Posterior cingulate gyrus (tissue), 11 donors: Measurements from ENCODE around the gene DLGAP1.
"Not testable (repeated sequence)": the region's sequence is repeated elsewhere in the genome, so short reads cannot be mapped to it uniquely, and the experiment has no call there.

ENCODE experiments used
- DNase-seq, 10 donors: peaks; one replicate each; pipeline versions ENCODE4 v3.0.0 to v3.0.0-alpha.2; 2020 to 2021; ENCODE audit warnings: mixed read lengths in 3 of 10
- intact Hi-C: fragments of 100-400 bp; cut with DNase I; formaldehyde crosslinking; loops from one replicate; pipeline ENCODE4 v1.15.1; 2023

DLGAP1 gene

DNA sequence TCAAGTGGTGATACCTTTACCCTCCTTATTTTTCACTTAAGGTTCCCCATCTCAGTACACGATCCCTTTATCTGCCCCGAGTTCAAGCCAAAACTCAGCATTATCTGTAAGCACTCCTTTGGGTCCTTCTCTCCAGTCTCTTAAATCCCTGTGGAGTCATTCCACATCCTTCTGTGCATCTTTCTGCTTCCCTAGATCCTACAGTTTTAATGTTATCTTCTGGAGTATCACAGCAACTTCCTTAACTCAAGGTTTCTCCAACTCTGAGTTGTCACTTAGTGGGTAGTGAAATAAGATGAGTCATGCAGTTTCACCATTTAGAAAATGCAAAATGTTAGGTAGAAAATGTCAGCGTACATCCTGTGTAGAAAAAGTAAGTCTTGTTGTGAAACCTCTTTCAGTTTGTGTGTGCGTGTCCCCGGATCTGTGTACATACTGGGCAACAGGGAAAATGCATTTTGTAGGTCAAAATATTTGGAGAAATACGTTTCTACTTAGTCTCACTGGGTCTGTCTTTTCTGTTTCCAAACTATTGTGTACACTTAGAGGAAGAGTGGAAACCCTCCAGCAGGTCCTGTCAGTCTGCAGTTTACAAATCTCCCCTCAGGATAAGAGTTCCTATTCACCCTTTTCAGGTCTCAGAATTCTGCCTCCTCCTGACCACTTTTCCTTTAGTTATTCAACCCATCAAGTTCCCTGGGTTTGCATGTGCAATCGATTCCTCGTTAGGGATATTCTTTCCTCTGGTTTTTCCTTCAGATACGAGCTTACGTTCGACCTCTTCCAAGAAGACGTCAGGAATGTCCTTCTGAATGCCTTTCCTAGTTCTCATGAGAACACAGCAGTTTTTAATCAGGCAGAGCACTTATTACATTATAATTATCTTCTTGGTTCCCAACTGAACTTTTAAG, 850.4 kb downstream of the DLGAP1 start:
- intact Hi-C loops, result loop anchor here (5.0 kb wide), 1 partner anchor 63 kb away; no protein-coding TSS in a partner anchor
- DNase-seq, result peak in 1 of 10 donors; percentile 11

DNA sequence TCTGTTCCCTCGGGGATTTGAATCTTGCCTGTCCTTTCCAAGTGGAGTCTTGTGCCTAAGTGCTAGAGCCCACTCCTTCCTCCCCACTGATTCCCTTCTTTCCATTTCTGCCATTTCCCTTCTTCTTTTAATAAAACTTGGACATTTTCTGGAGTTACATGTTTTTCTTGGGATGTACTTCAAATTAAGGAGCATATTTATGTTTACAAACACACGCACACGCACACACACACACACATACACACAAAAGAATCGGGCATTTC, 850.9 kb downstream of the DLGAP1 start:
- no peak for DNase-seq
- intact Hi-C loops, result no loop called here

DNA sequence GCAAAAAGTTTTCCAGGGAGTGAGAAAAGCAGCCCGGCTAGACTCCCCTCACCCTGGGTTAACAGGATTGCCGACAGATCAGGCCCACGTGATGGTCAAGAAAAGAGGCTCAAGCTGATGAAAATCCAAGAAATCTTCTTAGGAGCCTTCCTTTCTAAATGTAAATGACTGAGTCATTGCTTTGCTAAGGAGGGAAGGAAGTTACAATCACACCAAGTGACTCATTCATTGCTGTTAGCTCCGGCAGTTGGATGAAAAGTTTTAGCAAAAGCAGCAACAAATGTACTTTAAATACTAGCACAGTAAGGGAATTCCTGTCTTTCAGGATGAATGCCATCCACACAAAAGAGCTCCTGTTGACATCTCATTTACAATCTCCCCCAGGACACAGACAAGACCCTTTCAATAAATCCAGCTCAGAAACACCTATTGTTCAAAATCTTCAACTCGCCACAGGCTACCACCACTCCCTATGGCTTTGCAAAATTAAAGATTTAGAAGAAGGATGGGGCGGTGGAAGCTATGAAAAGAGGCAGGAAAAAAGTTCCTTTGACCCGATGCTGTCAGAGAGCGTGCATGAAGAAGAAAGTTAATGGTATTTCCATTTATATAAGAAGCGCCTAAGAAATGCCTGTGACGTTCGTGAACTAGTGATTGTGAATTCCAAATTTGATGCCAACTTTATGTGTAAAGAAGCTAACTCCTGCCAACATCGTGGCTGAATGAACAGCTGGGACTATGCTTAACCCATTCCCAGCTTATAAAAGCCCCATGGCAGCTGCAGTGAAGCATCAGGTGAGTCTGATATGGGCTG, 851.5 kb downstream of the DLGAP1 start:
- peak in 1 of 10 donors; percentile 66 for DNase-seq
- intact Hi-C loops, result no loop called here

DNA sequence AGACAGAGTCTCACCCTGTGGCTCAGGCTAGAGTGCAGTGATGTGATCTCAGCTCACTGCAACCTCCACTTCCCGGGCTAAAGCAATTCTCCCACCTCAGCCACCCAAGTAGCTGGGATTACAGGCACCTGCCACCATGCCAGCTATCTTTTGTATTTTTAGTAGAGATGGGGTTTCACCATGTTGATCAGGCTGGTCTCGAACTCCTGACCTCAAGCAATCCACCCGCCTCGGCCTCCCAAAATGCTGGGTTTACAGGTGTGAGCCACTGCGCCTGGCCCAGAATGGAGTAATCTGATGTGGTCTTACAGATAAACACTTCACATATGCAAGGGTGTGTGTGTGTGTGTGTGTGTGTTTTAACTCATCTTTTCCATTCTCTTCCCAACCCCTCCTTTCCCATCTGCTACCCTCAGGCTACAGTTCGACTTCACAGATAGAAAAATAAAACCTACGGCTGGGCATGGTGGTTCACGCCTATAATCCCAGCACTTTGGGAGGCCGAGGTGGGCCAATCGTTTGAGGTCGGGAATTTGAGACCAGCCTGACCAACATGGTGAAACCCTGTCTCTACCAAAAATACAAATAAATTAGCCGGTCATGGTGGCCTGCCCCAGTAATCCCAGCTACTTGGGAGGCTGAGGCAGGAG, 853.9 kb downstream of the DLGAP1 start:
- peak in 1 of 10 donors; percentile 71 for DNase-seq
- intact Hi-C loops, result not testable (repeated sequence)

DNA sequence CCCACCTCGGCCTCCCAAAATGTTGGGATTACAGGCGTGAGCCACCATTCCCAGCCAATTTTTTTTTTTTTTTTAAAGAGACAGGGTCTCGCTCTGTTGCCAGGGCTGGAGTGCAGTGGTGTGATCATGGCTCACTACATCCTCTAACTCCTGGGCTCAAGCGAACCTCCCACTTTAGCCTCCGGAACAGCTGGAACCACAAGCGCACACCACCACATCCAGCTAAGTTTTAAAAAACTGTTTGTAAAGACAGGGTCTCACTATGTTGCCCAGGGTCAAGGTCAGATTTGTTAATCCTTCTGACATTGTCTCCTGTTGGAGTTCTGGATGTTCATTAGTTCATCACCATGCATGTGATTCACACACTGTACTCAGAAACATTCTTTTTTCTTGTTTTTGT, 855.2 kb downstream of the DLGAP1 start:
- intact Hi-C loops, result no loop called here
- peak in 1 of 10 donors; percentile 31 for DNase-seq

DNA sequence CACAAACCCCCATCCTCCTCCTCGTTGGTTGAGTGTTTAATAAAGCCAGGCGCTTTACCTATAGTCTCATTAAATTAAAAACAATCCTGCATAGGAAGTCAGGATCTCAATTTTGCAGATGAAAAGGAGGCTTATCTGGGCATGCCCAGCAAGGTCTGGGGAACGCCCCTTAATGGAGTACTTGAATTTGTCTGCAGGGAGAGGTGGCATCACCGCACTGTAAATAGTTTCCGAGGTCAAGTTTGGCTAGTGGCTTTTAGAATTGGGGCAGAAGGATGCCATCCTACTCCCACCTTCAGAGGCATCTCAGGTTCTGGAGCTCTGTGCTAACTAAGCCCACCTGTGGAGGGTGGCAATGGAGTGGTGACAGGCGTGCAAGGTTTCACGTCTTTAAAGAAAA, 855.9 kb downstream of the DLGAP1 start:
- no peak for DNase-seq
- intact Hi-C loops, result no loop called here

DNA sequence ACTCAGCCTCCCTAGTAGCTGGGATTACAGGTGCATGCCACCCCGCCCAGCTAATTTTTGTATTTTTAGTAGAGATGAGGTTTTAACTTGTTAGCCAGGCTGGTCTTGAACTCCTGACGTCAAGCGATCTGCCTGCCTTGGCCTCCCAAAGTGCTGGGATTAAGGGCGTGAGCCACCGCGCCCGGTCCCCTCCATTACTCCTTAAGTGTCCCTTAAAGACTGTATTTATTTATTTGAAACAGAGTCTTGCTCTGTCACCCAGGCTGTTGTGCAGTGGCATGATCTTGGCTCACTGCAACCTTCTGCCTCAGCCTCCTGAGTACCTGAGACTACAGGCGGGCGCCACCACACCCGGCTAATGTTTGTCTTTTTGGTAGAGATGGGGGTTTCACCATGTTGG, 856.5 kb downstream of the DLGAP1 start:
- intact Hi-C loops, result no loop called here
- DNase-seq, result peak in 1 of 10 donors; percentile 50

DNA sequence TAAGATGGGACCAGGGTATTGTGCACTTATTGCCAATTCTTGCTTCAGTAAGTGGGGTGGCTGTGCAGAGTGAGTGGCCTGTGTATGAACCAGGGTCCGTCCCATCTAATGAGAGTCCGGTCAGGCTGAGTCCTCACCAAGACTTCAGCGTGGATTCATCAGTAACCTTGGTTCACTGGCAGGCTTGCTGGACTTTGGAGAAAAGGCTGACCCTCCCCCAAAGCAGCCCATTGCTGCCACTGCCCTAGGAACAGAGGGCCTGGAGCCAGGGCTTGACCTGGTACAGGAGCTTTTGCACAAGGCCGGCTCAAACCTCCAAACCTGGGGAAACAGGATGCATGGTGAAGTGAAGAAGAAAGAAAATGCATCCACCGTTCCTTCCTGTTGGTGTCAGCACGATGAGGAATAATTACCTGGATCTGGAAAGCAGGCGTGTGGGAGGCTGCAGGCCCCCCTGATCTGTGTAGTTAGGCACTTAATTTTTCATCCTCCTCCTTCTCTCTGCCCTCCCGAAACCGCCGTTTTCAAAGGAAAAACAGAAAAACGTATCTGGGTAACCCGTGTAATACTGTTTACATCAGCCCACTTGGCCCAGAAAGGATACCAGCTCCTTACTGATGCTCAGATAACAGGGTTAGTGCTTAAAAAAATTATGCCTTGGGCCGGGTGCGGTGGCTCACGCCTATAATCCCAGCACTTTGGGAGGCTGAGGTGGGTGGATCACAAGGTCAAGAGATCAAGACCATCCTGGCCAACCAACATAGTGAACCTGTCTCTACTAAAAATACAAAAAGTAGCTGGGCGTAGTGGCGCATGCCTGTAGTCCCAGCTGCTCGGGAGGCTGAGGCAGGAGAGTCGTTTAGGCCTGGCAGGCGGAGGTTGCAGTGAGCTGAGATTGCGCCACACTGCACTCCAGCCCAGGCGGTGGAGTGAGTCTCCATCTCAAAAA, 857.4 kb downstream of the DLGAP1 start:
- intact Hi-C loops, result no loop called here
- DNase-seq, result peak in 1 of 10 donors; percentile 79

DNA sequence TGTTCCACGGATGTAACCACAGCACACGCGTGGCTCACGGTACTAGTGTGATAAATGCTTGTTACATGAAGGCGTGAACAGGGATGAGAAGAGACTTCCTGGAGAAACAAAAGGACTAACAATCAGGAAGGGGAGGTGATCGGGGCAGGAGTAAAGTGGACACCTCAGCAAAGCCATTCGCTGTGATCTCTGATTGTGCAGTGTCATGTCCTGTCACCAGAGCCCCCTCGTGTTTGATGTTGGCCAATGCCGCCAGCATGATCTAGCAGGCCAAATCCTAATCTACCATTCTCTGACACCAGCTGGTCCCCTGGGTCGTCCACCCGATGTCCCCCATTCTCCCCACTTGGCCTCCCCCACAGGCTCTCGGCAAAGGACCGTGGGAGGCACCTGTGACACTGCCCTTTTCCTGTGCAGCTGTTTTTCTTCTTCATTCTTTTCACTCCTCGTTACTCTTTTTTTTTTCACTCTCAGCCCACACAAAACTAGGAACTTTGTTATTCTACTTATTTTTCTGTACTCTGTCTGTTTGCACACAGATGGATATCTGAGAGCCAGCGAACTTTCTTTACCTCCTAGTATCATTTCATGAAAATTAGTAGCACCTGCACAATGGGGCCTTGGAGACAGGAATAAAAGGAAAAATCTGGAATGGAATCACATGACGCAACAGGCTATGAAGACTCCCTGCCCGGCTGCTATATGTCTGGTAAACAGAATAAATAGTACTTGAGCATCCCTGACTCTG, 858.3 kb downstream of the DLGAP1 start:
- intact Hi-C loops, result no loop called here
- peak in 7 of 10 donors; percentile 28 to 92 (median 57) for DNase-seq

DNA sequence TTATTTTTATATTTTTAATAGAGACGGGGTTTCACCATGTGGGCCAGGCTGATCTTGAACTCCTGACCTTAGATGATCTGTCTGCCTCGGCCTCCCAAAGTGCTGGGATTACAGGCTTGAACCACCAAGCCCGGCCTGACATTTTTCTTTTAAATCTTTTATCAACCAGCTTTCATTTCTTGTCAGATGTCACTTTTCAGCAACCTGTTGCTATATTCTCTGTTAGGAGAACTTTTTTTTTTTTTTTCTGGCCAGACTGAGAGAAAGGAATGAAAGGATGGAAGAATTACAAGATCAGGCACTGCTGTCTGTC, 858.8 kb downstream of the DLGAP1 start:
- intact Hi-C loops, result no loop called here
- peak in 1 of 10 donors; percentile 42 for DNase-seq

DNA sequence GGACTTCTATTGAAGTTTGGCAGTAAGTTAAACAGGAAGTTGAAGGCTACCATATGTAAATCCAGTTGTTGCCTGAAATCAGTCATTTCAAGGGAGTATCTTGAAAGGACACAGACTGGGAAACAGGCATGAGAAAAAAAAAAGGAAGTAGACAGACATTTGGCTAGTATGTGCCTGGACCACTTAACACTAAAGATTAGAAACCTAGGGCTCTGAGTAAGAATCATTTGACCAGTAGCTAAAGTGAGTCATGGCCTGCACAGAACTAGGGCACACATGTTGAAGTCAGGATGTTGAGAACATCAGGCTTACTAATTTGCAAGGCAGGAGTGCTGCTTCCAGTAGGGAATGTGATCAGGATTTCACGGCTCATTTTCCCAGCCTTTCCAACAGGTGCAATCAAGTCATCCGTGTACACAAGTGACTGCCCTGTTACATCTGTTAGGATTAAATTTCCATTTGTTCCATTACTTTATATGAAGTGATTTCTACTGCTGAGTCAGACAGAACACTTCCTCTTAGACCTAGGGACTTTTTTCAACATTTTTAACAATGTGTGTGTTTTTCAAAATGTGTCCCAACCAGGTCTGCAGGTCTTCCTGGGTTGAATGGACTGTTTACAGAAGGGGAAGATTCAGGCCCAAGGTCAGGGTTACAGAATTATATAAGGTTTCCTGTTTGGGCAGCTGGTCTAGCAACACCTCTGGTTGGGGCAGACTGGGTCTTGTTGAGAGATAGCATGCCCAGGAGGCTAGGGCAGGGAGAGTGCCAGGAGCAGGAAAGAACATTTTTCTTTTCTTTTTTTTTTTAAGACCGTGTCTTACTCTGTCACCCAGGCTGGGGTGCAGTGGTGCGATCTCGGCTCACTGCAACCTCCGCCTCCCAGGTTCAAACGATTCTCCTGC, 859.5 kb downstream of the DLGAP1 start:
- intact Hi-C loops, result no loop called here
- DNase-seq, result peak in 1 of 10 donors; percentile 61

DNA sequence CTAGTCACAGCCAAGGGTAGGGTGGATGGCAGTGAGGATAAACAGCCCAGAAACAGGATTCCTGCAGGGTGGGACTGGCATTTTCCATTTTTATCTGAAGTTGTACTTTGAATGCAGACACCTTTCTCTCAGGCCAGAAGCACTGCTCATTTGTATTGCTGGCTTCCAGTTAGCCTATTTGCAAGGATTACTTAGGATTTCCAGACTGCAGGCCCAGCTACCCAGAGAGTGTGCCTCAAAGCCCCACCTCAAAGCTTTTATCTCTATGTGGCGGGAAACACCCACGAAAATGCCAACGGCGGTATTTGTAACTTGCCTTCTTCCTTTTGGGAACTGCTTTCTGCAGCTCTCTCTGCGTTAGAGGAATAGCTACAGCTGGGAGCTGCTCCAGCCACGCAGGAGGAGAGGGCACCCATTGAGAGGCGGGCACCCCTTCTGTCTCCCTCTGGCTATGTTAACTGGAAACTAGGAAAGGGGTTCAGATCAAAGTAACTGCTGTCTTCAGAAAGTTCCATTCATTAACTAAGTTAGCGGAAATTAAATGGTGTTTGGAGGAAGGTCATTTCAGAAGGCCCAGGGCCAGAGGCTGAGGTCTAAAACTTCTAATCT, 860.2 kb downstream of the DLGAP1 start:
- intact Hi-C loops, result loop anchor here (5.0 kb wide), 1 partner anchor 68 kb away; no protein-coding TSS in a partner anchor
- DNase-seq, result peak in 2 of 10 donors; percentile 22 to 87

DNA sequence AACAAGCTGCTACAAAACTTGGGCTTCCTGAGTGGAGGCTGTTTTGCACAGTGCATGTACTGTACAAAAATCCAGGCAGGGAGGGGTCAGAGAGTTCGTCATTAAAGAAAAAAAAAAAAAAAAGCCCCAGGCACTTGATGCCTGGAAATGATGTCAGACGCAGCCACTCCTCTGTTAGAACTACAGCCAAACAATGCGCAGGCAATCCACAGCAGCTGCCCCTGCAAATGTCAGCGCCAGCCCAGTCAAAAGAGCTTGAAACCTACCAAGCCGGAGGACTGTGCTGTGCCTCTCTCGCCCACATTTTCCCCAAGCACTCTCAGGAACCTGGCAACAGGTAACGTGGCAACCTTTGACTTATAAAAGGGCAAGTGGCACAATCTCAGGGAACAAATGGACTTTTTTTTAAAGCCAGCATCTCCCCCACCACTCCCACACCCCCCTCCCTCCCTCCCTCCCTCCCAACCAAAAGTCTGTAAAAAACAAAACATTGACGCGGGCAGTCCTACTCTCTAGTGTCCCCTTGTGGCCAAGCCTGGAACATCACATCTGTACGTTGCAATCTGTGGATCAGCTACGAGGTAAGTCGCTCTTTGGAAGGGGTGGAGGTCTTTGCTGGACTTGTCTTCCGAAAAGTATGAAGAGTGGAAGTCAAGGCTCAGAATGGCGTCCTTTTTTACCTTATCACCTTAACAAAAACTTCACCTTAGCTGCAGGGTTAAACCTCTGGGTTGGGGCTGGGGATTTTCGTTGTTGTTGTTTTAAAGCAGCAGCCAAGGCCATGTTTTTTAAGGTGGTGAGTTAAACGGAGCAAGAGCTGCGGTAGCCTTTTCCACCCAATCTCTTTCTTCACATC, 861.0 kb downstream of the DLGAP1 start:
- intact Hi-C loops, result loop anchor here (2.0 to 5.0 kb wide), 2 partner anchors 67 to 139 kb away; no protein-coding TSS in a partner anchor
- DNase-seq, result peak; percentile 67 to 96 (median 86)

DNA sequence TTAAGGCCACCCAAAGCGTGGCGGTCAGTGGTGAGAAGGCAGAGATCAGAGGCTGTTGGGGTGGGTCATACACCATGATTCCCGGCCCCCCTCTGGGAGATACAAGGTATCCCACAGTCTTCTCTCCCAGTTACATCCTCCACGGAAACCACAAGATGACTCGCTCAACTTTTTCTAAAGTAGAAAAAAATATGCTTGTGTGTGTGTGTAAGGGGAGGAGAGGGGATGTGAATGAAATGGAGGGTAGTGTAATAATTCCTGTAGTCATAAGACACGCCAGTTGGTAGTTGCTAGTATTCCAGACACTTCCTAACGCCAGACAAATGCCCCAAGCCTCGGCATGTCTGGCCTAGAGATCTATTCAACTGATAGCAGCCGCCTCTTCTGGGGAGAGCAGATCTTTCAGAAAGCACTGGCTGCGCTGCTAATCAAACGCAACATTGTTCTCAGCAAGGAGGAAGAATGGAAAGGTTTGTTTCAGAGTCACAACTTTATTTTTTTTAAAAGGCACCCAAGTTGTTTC, 861.7 kb downstream of the DLGAP1 start:
- DNase-seq, result peak in 5 of 10 donors; percentile 27 to 82 (median 45)
- intact Hi-C loops, result loop anchor here (2.0 to 5.0 kb wide), 2 partner anchors 66 to 139 kb away; no protein-coding TSS in a partner anchor

DNA sequence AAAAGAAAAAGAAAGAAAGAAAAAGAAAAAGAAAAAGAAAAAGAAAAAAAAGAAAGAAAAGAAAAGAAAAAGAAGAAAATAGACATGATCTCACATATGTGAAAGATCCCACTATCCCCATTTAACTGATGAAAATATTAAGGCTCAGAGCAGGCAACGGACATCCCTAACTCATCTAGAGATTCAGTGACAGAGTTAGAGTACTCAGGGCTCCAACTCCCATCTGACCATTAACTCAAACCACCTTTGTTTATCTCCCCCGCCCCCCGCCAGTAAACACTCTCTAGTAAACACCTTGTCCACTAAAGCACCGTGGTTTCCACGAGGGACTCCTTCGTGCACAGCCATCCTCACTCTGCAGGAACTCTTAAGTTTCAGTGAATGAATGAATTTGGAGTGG, 862.2 kb downstream of the DLGAP1 start:
- intact Hi-C loops, result loop anchor here (2.0 to 5.0 kb wide), 2 partner anchors 66 to 138 kb away; no protein-coding TSS in a partner anchor
- DNase-seq, result peak in 1 of 10 donors; percentile 19

DNA sequence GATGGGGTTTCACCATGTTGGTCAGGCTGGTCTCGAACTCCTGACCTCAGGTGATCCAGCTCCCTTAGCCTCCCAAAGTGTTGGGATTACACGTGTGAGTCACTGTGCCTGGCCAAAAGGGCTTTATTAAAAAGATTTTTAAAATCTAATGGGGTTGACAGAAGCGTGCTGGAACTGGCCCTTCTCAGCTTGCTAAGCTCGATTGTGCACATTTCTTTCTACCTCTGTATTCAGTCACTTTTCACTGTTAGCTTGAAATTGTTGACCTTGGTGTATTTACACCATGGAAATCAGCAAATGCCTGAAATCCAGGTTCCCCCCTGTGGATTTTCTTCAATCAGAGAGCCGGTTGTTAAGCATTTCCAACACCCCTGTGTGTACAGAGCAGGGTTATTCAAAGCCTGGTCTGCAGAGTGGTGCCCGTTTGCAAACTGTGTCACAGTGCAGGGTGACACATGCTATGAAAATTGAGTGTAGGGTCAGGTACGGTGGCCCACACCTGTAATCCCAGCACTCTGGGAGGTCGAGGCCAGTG, 864.9 kb downstream of the DLGAP1 start:
- DNase-seq, result peak in 1 of 10 donors; percentile 18
- intact Hi-C loops, result loop anchor here (5.0 kb wide), 1 partner anchor 63 kb away; no protein-coding TSS in a partner anchor
